Stimulated activated CD4-positive, alpha-beta T cell treated with anti-CD3 and anti-CD28 coated beads, TNF-alpha, amount 100 ng/mL, for 48 hours (primary cell): Measurements from ENCODE around the gene NT5C3A.
"Not testable (repeated sequence)": the region's sequence is repeated elsewhere in the genome, so short reads cannot be mapped to it uniquely, and the experiment has no call there.

Experiments
- DNase-seq, 3 donors: peaks; one replicate each; pipeline ENCODE4 v3.0.0-alpha.2; 2020; ENCODE audit warnings: low read depth in 3 of 3

NT5C3A gene

DNA sequence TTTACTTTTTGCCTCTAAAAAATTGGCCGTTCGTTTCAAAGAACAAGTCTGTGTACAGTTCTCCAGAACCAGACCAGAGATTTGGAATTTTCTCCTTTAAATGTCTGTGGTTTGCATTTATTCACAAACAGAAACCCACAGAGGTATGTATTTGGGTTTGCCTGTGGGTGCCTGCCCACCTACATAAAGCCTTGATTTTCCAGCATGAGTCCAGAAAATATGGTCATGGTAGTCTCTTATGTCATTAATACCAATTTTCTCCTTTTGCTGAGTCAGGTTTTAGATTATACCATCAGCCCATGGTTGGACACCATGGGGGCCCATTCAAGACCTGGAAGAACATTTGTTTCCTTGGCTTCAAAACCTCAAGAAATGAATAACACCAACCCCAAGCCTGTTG lies 82.7 kb downstream of the NT5C3A start:
- not testable (repeated sequence) for DNase-seq

DNA sequence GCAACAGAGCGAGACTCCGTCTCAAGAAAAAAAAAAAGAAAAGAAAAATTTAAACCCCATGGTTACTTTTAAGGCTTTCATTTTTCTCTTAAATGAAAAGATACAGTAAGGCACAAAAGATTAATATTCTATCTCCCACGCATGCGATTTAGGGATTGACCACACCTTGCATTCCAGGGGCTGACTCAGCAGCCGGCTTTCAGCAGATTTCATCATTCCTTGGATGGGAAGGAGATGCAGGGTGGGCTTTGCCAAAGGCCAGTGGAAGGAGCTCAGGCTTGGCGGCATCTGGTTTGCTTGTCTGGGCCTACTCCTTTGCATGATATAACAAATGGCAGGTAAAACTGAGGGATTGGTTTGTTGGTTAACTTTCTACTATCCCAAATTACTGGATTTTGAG lies 83.3 kb downstream of the NT5C3A start:
- DNase-seq: not testable (repeated sequence)

DNA sequence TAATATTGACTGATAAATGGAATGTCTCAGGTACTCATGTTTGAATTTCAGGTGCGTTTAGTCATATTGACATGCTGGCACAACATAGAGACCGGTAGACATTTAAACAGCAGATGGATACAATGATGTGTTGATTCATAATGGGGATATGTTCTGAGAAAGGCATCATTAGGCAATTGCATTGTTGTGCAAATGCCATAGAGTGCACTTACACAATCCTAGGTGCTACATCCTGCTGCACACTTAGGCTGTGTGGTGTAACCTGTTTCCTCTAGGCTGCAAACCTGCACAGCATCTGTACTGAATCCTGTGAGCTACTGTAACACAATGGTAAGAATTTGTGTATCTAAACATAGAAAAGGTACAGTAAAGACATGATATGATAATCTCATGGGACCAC lies 85.4 kb downstream of the NT5C3A start:
- not testable (repeated sequence) for DNase-seq

DNA sequence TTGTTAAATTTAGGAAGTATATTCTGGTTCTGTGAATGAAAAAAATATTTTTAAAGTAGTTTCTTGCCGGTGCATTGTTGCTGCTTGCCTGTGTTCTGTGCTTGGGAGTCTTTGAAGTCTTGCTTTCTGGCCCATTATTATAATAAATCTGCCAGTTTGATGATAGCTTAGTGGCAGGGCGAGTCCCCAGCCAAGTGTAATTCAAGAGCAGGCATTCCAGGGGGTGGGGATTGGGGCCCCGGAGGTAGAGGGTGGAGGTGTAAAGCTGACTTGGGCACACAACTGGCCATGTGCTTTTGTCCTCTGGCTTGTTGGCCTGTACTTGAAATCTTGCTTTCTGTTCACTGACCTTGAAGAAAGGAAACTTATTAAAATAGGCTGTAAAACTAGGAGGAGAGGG lies 90.6 kb downstream of the NT5C3A start:
- DNase-seq: not testable (repeated sequence)

DNA sequence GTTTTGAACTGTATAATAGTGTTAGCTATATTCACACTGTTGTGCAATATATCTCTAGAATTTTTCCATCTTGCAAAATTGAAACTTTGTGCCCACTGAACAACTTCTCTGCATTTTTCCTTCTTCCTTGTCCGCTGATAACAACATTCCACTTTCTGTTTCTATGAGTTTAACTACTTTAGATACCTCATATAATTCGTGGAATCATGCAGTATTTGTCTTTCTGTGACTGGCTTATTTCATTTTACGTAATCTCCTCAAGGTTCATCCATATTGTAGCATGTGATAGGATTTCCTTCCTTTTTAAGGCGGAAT lies 95.4 kb downstream of the NT5C3A start:
- not testable (repeated sequence) for DNase-seq

DNA sequence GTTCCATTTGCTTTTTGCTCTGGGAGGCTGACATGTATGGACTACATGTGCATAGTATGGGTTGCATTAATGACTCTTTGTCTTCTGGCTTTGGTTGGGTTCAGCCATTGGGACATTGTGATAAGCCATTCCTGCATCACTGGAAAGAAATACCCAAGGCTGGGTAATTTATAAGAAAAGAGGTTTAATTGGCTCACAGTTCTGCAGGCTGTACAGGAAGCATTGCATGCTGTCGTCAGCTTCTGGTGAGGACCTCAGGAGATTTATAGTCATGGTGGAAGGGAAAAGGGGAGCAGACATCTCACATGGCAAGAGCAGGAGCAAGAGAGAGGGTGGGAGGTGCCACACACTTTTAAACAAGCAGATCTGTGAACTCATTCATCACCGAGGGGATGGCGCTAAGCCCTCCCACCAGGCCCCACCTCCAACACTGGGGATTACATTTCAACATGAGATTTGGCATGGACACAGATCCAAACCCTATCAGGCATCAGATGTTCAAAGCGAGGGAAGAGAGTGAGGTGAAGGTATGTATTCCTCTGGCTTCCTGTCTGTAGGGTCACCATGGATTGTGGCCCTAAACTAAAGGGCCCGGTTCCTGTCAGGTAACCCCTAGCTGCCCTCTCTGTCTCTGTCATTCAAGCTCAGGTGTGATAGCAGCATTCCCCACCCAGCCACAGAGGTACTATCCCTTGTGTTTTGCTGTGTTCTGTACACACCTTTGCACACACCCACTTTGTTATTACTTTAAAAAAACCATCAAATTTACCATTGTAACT lies 95.9 kb downstream of the NT5C3A start:
- not testable (repeated sequence) for DNase-seq

DNA sequence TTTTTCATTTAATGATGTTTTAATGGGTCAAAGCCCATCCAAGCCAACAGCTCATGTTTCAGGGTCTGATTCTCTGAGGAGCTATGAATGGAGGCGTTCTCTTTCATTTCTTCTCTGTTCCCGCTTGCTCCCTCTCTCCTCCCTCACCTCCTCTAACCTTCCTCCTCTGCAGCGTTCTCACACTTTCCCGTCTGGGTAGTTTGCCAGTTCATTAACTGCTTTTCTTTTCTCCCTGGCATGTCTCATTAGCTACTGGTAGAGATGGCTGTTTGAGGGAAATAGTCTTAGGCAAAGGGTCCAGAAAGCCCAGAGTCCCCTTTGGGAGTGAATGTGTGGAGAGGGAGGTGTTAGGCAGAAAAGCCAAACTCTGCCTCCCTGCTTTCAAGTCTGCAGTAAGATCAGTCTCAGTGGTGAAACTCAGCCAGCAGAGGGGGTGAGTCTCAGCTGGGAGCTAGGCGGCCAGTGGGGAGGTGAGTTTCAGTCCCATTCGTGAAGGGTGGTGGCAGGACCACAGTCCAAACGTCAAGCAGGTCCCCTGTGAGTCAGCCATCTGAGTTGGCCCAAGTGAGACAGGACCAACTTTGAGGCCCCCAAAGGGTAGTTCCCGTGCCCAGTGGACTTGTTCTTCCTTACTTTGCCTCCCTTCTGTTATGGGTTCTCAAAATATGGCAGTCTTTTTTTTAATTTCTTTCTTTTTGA lies 98.0 kb downstream of the NT5C3A start:
- DNase-seq: not testable (repeated sequence)
